Transverse colon (tissue), 4 donors: Measurements from ENCODE around the gene RHOF. TPM values are rescaled to one million over a fixed set of nuclear protein-coding genes. Genes with fewer than 3 reads are reported as not detected.

ENCODE experiments used
- DNase-seq: peaks from one replicate; pipeline ENCODE4 v3.0.0-alpha.2; 2019
- H3K27ac ChIP-seq, 4 donors: fragments of 200-600 bp; sonication (generic); 2 replicates each; pipeline ENCODE4 v1.5.1; 2016 to 2018; ENCODE audit warnings: inconsistent platforms in 4 of 4
- H3K27me3 ChIP-seq: fragments of 200-600 bp; sonication (generic); 2 replicates; pipeline ENCODE4 v1.5.1; 2017; ENCODE audit warnings: inconsistent platforms
- H3K36me3 ChIP-seq, 4 donors: fragments of 200-600 bp; sonication (generic); 2 replicates each; pipeline ENCODE4 v1.5.1; 2017 to 2019; ENCODE audit warnings: inconsistent platforms in 4 of 4
- H3K4me1 ChIP-seq, 4 donors: fragments of 200-600 bp; sonication (generic); 2 replicates each; pipeline ENCODE4 v1.5.1; 2017 to 2020; ENCODE audit warnings: inconsistent platforms in 4 of 4
- H3K4me3 ChIP-seq, 4 donors: fragments of 200-600 bp; sonication (generic); 1 replicate in 1 of 4; 2 replicates in 3 of 4; pipeline versions ENCODE4 v1.5.1 to v1.6.1; 2017 to 2019; ENCODE audit warnings: inconsistent platforms in 4 of 4
- H3K9me3 ChIP-seq, 2 donors: fragments of 200-600 bp; sonication (generic); 2 replicates each; pipeline ENCODE4 v1.5.1; 2017 to 2019; ENCODE audit warnings: inconsistent platforms in 2 of 2
- EP300 ChIP-seq: sonication (generic); formaldehyde crosslinking; IDR thresholded peaks from one replicate; pipeline ENCODE4 v1.6.1; 2017; ENCODE audit warnings: antibody characterized with exemption, low read depth
- POLR2A ChIP-seq: fragments of 450-650 bp; IDR thresholded peaks from one replicate; pipeline ENCODE4 v1.6.1; 2016; ENCODE audit warnings: antibody characterized with exemption, mild to moderate bottlenecking, moderate library complexity
- POLR2AphosphoS5 ChIP-seq, 3 donors: sonication (generic); formaldehyde crosslinking; IDR thresholded peaks; one replicate each; pipeline ENCODE4 v1.6.1; 2016; ENCODE audit warnings: antibody characterized with exemption in 3 of 3
- WGBS, 2 donors: methylation state at CpG; one replicate each; pipeline ENCODE4 v1.1.5; 2018; ENCODE audit warnings: low coverage in 1 of 2; 5-methylcytosine and 5-hydroxymethylcytosine counted together
- in situ Hi-C, 4 donors: fragments of 200-750 bp; cut with MboI; loops; one replicate each; pipeline versions ENCODE4 v1.15.0 to v1.15.1; 2017; ENCODE audit warnings: low sequenced_read_pairs in 3 of 4, low pct_ligation_motif_present in 1 of 4, low pct_unique_long_range_greater_than_20kb in 1 of 4
- intact Hi-C: fragments of 100-400 bp; cut with DNase I; formaldehyde crosslinking; loops from one replicate; pipeline ENCODE4 v1.15.1; 2023; ENCODE audit warnings: low total_unique reads
- total RNA-seq, 4 donors: library from RNA; depleted of rRNA; stranded (reverse); fragments of >200 nt; gene quantifications; one replicate each; pipeline ENCODE4 v1.1.0, GENCODE V29; 2016
- TF ChIP-seq, protein P1 (sequence below), 5 experiments: fragments of 200-600 bp in 3 of 5; fragments of 450-650 bp in 2 of 5; sonication (generic) in 3 of 5; IDR thresholded peaks; 1 replicate in 2 of 5; 2 replicates in 3 of 5; pipeline ENCODE4 v1.5.1; 2016 to 2017; ENCODE audit warnings: antibody characterized with exemption in 5 of 5, inconsistent platforms in 3 of 5, mild to moderate bottlenecking in 2 of 5, moderate library complexity in 1 of 5

The RHOF gene
- total RNA-seq, 4 donors from 2014 or later: 14.9 to 251 (median 150) TPM

DNA sequence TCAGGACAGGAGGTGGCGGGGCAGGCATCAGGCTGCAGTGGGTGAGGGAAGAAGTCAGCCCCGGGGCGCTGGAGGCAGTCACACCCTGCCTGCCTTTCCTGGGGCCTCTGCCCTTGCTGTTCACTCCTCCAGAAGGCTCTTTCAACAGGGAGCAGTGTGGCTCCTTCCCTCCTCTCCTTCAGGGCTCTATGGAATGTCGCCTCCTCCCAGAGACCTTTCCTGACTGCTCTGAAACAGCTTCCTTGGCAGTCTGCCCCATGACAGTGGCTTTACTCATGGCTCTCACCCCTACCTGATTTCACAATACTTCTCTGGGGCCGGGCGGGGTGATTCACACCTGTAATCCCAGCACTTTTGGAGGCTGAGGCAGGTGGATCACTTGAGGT, 7.1 kb downstream of the RHOF start:
- in situ Hi-C loops: no loop called here
- H3K4me1 ChIP-seq: peaks cover 3 to 71% (median 12%) of the 10 kb centered on the region in 4 donors
- peak; percentile 88 for DNase-seq
- no peaks in the 10 kb centered on the region for H3K9me3 ChIP-seq
- H3K27me3 ChIP-seq: no peaks in the 10 kb centered on the region
- 38% methylated on average over 6 of the region's 6 CpGs; no CpG with 5 or more reads in 1 of the 2 donors for WGBS, 2 donors
- no peak overlapping the region for H3K4me3 ChIP-seq
- intact Hi-C loops: no loop called here
- peak overlapping the region; percentile 18 to 100 (median 88) for H3K27ac ChIP-seq
- peak in 1 of 3 donors; percentile 82 for TF ChIP-seq POLR2AphosphoS5 (IDR thresholded peaks at IDR 0.05)
- TF ChIP-seq EP300: no peak
- TF ChIP-seq POLR2A: peak; percentile 61
- TF ChIP-seq, protein P1, sequence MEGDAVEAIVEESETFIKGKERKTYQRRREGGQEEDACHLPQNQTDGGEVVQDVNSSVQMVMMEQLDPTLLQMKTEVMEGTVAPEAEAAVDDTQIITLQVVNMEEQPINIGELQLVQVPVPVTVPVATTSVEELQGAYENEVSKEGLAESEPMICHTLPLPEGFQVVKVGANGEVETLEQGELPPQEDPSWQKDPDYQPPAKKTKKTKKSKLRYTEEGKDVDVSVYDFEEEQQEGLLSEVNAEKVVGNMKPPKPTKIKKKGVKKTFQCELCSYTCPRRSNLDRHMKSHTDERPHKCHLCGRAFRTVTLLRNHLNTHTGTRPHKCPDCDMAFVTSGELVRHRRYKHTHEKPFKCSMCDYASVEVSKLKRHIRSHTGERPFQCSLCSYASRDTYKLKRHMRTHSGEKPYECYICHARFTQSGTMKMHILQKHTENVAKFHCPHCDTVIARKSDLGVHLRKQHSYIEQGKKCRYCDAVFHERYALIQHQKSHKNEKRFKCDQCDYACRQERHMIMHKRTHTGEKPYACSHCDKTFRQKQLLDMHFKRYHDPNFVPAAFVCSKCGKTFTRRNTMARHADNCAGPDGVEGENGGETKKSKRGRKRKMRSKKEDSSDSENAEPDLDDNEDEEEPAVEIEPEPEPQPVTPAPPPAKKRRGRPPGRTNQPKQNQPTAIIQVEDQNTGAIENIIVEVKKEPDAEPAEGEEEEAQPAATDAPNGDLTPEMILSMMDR (IDR thresholded peaks at IDR 0.05): no peak
- no peaks in the 10 kb centered on the region for H3K36me3 ChIP-seq

DNA sequence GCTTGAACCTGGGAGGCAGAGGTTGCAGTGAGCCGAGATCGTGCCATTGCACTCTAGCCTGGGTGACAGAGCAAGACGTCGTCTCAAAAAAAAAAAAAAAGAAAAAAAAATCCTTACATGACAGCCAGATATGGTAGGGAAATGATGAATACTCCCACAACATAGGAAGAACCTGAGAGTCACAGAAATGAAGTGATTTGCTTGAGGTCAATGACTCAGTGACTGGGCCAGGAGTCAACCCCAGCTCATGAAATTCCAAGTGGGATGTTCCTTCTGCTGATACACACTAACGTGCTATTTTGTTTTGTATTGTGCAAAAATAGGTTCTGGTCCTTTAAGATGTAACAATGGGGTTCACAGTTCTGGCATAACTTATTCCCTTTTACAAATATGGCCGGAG, 9.0 kb downstream of the RHOF start:
- WGBS, 2 donors: 31 to 41% methylated on average over 3 to 6 of the region's 6 CpGs
- in situ Hi-C loops (no loop called here), intact Hi-C loops (no loop called here)

DNA sequence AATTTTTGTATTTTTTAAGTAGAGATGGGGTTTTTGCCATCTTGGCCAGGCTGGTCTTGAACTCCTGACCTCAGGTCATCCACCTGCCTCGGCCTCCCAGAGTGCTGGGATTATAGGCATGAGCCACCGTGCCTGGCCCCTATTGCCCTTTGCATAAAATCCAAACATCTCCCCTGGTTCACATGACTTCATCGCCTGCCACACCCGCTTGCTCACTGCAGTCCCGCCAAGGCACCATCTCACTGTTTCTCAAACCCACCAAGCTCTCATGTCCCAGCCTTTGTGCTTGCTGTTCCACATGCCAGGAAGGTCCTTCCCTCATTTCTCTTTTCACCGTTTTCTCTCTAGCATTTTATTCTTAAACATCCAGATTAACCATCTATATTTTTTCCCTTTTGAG, 9.7 kb downstream of the RHOF start:
- Histone ChIP-seq H3K27ac (peak overlapping the region in 1 of 4 donors; percentile 23), H3K9me3 (no peaks in the 10 kb centered on the region), H3K27me3 (no peaks in the 10 kb centered on the region), H3K36me3 (no peaks in the 10 kb centered on the region), H3K4me3 (no peak overlapping the region), H3K4me1 (peaks cover 5 to 56% (median 12%) of the 10 kb centered on the region in 4 donors)
- TF ChIP-seq POLR2AphosphoS5 (IDR thresholded peaks at IDR 0.05) (peak in 1 of 3 donors; percentile 26), EP300 (no peak), POLR2A (no peak)
- TF ChIP-seq, protein P1 (IDR thresholded peaks at IDR 0.05): no peak
- intact Hi-C loops (no loop called here), in situ Hi-C loops (no loop called here)
- 45 to 50% methylated on average over 2 to 6 of the region's 6 CpGs for WGBS, 2 donors
- DNase-seq: peak; percentile 15

More for the DNA sequence above, 9.0 kb downstream of the RHOF start:
- Histone ChIP-seq H3K4me3 (no peak overlapping the region), H3K27me3 (no peaks in the 10 kb centered on the region), H3K36me3 (no peaks in the 10 kb centered on the region), H3K4me1 (peaks cover 5 to 58% (median 12%) of the 10 kb centered on the region in 4 donors), H3K9me3 (no peaks in the 10 kb centered on the region), H3K27ac (peak overlapping the region in 2 of 4 donors; percentile 0 to 23)
- DNase-seq: no peak
- TF ChIP-seq EP300 (no peak), POLR2A (no peak), POLR2AphosphoS5 (IDR thresholded peaks at IDR 0.05) (peak in 1 of 3 donors; percentile 11)
- TF ChIP-seq, protein P1 (IDR thresholded peaks at IDR 0.05): no peak

DNA sequence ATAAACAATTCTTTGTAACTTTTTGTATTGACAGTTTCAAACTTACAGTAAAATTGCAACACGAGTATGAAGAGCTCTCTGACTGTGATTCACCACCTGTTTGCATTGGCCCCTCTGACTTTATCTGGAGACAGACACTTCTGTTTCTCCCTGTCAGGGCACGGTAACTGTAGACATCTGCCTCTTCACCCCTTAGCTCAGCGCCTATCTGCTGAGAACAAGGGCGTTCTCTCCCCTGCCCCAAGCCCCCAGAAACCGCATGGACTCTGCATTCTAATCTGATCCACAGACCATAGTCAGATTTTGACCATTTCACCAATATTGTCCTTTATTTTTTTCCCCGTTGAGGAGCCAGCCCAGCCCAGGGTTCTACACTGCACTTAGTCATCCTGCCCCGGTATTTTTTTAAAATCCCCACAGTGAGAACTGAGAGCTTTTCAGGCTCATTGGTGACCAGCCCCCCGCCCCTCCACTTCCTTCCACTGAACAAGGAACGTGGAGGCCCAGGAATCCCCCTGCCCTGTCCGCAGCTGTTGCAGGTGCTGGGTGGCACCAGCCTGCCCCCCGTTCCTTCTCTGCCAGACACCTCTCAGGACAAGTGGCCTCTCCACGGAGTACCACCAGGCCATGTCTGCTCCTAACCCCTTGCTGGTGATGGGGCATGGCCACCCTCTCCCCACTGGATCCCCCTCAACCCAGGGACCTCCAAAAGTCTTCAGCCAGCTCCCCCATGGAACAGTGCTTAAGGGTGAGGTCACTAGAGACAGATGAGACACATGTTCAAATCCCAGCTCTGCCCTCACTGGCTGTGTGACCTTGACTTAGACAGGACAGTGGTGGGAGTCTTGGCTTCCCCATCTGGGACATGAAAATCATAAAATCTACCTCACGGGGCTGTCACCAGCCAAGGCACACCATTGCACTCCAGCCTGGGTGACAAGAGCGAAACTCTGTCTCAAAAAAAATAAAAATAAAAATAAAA, 11.2 kb downstream of the RHOF start:
- Histone ChIP-seq H3K27ac (peak overlapping the region; percentile 25 to 64 (median 44)), H3K9me3 (no peaks in the 10 kb centered on the region), H3K36me3 (no peaks in the 10 kb centered on the region), H3K27me3 (no peaks in the 10 kb centered on the region), H3K4me1 (peaks cover 5 to 44% (median 12%) of the 10 kb centered on the region in 4 donors), H3K4me3 (no peak overlapping the region)
- in situ Hi-C loops: no loop called here
- no peak for DNase-seq
- intact Hi-C loops: no loop called here
- TF ChIP-seq EP300: no peak
- 46 to 48% methylated on average over 7 to 14 of the region's 14 CpGs for WGBS, 2 donors
